HG03378 (cell line): ENCODE measurements around the gene GGPS1.
"Not testable (repeated sequence)": the region's sequence is repeated elsewhere in the genome, so short reads cannot be mapped to it uniquely, and the experiment has no call there.

ENCODE experiments used
- ATAC-seq: cut with Tn5 transposase; IDR thresholded peaks from one replicate; pipeline ENCODE4 v1.9.1; 2021; ENCODE audit warnings: mild to moderate bottlenecking, moderate library complexity; ENCODE audit not compliant: unreplicated experiment

Gene GGPS1

GRCh38 chr1:235328271-235329138 lies at the start of gene GGPS1:
Gene GGPS1 (plus strand): TSS chr1:235328570. CDS start chr1:235335265, 6,695 bp downstream.
- ATAC-seq, result peak; percentile 65

DNA sequence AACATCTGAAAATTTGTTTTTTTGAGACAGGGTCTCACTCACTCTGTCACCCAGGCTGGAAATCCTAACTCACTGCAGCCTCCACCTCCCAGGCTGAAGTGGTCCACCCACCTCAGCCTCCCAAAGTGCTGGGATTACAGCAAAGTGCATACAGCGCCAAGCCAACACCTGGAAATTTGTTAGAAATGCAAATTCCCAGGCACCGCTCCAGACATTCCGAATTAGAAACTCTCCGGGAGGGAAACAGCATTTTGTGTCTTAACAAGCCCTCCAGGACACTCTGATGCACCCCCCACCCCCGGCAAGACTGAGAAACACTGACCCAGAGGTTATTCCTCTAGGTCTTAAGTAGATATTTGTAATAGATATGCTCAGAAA lies 49.5 kb upstream of the GGPS1 start:
- ATAC-seq, result no peak

DNA sequence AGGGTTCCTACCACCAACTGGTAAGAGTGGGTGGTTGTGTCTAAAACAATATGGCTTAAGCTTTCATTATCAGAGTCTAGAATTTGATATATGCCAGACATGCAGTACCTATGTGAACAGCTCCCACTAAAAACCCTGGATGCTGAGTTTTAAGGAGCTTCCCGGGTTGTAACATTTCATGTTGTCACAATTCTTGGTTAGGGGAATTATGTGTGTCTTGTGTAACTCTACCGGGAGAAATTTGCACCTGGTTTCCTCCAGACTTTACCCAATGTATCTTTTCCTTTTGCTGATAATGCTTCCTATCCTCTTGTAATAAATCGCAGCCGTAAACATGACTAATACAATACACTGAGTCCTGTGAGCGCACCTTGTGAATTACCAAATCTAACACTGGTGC lies 48.7 kb upstream of the GGPS1 start:
- no peak for ATAC-seq

- no peak for ATAC-seq
These were observed 47.9 kb upstream of the GGPS1 start for GRCh38 chr1:235280467-235280866.

DNA sequence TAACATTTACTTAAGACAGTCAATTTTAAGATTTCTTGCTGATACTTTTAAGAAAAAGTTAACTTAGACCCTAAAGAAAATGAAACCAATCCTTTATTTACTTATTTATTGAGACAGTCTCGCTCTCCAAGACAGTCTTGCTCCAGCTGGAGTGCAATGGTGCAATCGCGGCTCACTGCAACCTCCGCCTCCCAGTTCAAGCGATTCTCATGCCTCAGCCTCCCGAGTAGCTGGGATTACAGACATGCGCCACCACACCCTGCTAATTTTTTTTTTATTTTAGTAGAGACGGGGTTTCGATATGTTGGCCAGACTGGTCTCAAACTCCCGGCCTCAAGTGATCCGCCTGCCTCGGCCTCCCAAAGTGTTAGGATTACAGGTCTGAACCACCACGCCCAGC lies 44.7 kb upstream of the GGPS1 start:
- ATAC-seq, result not testable (repeated sequence)

DNA sequence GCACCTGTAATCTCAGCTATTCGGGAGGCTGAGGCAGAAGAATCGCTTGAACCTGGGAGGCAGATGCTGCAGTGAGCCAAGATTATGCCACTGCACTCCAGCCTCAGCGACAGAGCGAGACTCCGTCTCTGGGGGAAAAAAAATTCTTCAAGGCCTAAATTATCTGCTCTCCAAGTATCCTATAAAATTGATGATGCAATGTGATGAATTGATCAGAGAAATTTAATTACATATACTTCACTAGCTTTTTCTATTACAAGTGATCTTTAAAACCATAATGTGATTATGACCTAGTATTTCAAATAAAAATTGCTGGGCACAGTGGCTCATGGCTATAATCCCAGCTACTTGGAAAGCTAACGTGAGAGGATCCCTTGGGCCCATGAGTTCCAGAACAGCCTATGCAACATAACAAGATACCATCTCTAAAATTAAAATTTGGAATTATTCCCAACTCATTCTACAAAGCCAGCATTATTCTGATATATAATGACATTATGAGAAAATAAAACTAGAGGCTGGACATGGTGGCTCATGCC lies 44.1 kb upstream of the GGPS1 start:
- no peak for ATAC-seq

GRCh38 chr1:235286667-235287066 lies 41.7 kb upstream of the GGPS1 start:
- no peak for ATAC-seq

- no peak for ATAC-seq
These were observed 41.0 kb upstream of the GGPS1 start for GRCh38 chr1:235287208-235287882.

- no peak for ATAC-seq
These were observed 38.3 kb upstream of the GGPS1 start for GRCh38 chr1:235289859-235290739.

DNA sequence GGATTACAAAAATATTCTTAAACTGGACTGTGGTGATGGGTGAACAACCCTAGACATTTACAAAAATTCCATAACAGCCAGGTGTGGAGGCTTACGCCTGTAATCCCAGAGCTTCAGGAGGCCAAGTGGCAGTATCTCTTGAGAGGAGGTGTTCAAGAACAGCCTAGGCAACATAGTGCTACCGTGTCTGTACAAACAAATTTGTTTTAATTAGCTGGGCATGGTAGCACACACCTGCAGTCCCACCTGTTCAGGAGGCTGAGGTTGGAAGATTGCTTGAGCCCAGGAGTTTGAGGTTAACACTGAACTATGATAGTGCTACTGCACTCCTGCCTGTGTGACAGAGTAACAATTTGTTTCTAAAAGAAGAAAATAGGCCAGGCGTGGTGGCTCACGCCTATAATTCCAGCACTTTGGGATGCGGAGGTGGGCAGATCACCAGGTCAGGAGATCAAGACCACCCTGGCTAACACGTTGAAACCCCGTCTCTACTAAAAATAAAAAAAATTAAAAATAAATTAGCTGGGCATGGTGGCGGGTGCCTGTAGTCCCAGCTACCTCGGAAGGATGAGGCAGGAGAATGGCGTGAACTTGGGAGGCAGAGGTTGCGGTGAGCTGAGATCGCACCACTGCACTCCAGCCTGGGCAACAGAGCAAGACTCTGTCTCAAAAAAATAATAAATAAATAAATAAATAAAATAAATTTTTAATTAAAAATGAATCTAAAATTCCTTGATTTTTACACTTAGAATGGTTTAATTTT lies 37.4 kb upstream of the GGPS1 start:
- no peak for ATAC-seq

DNA sequence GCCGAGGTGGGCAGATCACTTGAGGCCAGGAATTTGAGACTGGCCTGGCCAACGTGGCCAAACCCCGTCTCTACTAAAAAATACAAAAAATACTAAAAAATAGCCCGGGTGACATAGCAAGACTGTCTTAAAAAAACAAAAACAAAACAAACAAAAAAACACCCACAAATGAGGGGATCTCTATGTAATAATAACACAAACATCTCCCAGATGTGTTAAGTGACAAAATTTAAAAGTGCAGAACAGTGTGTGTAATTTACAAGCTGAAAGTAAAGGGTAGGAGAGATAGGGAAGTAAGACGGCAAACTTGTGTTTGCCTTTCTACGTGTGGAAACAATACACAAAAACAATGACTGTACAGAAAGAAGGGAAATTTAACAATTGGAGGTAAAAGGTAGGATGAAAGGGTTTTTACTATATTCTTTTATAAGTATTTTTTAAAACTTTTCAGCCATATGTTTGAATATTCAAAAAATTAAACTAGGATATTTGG lies 36.7 kb upstream of the GGPS1 start:
- no peak for ATAC-seq

- ATAC-seq, result no peak
These were observed 35.6 kb upstream of the GGPS1 start for GRCh38 chr1:235292790-235293189.

DNA sequence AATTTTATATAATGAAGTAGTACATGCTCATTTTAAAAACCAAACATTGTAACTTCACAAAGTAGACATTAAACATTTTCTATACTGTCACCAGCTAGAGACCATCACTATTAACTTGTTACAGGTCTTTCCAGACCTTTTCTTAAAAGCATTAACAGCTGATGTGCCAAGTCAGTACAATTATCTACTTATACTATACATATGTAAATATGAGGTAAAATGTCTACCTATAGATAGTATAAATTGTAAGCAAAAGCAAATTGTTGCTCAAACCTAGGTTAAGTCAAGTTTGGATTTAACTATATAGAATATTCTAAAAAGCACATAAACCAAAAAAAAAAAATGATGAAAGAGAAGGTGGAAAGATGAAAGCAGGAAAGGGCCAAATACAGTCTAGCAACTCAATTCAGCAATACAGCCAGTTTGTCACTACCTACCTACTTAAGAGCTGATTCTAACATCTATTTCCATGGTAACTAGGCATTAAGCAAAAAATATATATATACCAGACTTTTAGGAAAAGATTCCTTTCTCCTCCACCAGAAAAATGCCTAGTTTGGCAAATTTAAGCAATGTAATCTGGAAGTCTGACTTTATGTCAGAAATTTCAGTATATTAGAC lies 34.9 kb upstream of the GGPS1 start:
- ATAC-seq, result no peak

GRCh38 chr1:235295902-235296350 lies 32.4 kb upstream of the GGPS1 start:
- ATAC-seq, result no peak

DNA sequence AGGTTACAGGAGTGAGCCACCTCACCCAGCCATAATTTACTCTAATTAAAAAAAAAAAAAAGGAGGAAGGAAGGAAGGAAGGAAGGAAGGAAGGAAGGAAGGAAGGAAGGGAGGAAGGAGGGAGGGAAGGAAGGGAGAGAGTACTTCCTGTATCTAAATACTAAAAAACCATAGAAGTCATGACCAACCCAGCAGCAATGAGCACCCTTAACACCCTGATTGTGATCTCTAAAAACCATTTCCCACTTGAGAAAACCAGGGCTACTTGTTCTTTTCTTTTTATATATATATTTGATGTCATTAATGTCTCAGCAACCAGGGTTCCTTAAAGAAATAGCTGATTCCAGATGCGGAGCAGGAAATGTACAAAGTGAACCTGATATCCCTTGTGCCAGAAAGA lies 31.6 kb upstream of the GGPS1 start:
- ATAC-seq, result no peak

GRCh38 chr1:235297579-235297978 lies 30.8 kb upstream of the GGPS1 start:
- ATAC-seq, result peak; percentile 79

DNA sequence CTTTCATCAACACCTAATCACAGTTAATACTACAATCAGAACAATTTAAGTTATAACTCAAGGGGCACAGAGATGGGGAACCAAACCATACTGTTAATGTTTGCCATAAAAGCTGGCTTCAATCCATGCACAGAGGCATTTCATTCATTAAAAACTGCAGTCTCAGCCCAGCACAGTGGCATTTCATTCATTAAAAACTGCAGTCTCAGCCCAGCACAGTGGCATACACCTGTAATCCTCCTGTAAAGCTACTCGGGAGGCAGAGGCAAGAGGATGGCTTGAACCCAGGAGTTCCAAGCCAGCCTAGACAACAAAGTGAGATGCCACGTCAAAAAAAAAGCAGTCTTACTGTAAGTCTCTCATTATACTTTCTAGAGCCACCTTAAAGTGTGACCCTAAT lies 29.6 kb upstream of the GGPS1 start:
- no peak for ATAC-seq

GRCh38 chr1:235299169-235299858 lies 29.1 kb upstream of the GGPS1 start:
- ATAC-seq, result no peak

GRCh38 chr1:235302143-235302542 lies 26.2 kb upstream of the GGPS1 start:
- ATAC-seq, result no peak
